ENCODE results near the gene MYMK.

DNA sequence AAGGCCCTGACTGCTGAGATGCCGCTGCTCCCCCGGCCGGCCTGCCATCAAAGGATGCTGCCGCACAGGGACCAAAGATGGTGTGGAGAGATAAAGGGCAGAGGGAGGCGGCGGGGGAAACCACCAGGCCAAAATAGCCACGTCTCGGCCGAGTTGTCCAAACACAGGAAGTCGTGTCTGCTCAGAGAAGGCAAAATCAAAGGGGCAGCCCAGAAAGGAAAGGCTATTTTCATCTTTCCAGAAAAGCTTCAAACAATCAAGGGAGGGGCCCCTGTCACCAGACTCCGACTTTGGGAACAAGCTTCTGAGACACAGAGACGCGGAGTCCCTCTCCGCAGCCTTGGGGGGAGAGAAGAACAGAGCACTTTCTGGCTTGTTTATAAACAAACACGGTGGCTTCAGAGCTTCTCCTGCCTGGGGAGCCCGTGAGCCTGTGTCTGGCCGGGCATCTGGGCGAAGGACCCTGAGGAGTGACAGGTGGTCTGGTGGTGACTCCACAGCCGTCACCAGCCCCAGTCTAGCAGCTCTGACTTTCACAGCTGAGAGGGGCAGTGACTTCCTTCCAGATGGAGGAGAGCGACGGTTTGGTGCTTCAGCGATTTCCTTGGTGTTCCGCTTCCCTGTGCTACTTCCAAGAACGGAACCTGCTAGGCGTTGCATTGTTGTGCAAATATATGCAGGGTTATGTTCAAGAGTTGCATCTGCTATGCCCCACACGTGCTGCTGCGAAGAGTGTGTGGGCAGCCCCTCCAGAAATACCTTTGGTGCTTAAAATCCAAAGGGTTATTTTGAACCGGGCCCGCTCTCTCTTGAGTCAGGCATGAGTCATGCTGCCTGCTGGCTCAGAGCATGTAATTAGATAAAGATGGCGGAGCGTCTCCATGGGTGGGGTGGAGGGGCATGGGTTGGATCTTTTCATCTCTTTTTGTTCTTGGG is 33.7 kb upstream of the MYMK start:
- no peak for TF ChIP-seq POLR2A (IDR thresholded peaks at IDR 0.05)
- TF ChIP-seq, protein P1, sequence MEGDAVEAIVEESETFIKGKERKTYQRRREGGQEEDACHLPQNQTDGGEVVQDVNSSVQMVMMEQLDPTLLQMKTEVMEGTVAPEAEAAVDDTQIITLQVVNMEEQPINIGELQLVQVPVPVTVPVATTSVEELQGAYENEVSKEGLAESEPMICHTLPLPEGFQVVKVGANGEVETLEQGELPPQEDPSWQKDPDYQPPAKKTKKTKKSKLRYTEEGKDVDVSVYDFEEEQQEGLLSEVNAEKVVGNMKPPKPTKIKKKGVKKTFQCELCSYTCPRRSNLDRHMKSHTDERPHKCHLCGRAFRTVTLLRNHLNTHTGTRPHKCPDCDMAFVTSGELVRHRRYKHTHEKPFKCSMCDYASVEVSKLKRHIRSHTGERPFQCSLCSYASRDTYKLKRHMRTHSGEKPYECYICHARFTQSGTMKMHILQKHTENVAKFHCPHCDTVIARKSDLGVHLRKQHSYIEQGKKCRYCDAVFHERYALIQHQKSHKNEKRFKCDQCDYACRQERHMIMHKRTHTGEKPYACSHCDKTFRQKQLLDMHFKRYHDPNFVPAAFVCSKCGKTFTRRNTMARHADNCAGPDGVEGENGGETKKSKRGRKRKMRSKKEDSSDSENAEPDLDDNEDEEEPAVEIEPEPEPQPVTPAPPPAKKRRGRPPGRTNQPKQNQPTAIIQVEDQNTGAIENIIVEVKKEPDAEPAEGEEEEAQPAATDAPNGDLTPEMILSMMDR (IDR thresholded peaks at IDR 0.05): no peak

Data from sigmoid colon (tissue), 3 donors.